Activated T-helper 1 cell treated with anti-CD3 and anti-CD28 coated beads, Interleukin-12 subunit alpha, Interleukin-12 subunit beta, Interleukin-2, Interleukin-4 antibody, amounts not matched to agents 30 ng/mL and 10 ng/mL and 1 ng/mL, durations not matched to agents 14 hours and 24 hours and 36 hours (primary cell): Measurements from ENCODE around the gene TRIM42. TPM values are rescaled to one million over a fixed set of nuclear protein-coding genes. Genes with fewer than 3 reads are reported as not detected.

Experiments used
- DNase-seq: peaks from one replicate; pipeline ENCODE4 v3.0.0; 2021; ENCODE audit warnings: low spot score
- H3K27ac Mint-ChIP-seq: one replicate; pipeline ENCODE4 v1.8.0; 2021; ENCODE audit warnings: mild to moderate bottlenecking, mixed read lengths
- H3K27me3 Mint-ChIP-seq: one replicate; pipeline ENCODE4 v1.8.0; 2022; ENCODE audit warnings: mild to moderate bottlenecking, moderate library complexity, mixed read lengths; ENCODE audit not compliant: insufficient read depth
- H3K36me3 Mint-ChIP-seq: one replicate; pipeline ENCODE4 v1.8.0; 2021; ENCODE audit warnings: low read depth, mixed read lengths
- H3K4me1 Mint-ChIP-seq: one replicate; pipeline ENCODE4 v1.8.0; 2021; ENCODE audit warnings: low read depth, mixed read lengths
- H3K4me3 Mint-ChIP-seq: one replicate; pipeline ENCODE4 v1.8.0; 2021; ENCODE audit warnings: mild to moderate bottlenecking, moderate library complexity, mixed read lengths
- H3K9me3 Mint-ChIP-seq: one replicate; pipeline ENCODE4 v1.8.0; 2021; ENCODE audit warnings: mixed read lengths
- intact Hi-C: fragments of 100-400 bp; cut with micrococcal nuclease; formaldehyde crosslinking; loops from one replicate; pipeline ENCODE4 v1.15.1; 2024
- total RNA-seq: library from RNA; stranded (reverse); gene quantifications from 2 replicates; pipeline ENCODE4 v1.2.3, GENCODE V29; 2022

TRIM42 gene
- total RNA-seq, result not detected in 2 replicates

GRCh38 chr3:140677764-140678163 lies at the start of gene TRIM42:
TRIM42 (plus strand) TSS chr3:140678064; CDS start chr3:140678230, 166 bp downstream.
- Mint-ChIP-seq H3K36me3 (no peaks in the 10 kb centered on the region), H3K9me3 (peaks cover 5% of the 10 kb centered on the region), H3K27ac (no peak within 1 kb of the TSS), H3K4me1 (no peaks in the 10 kb centered on the region), H3K27me3 (peaks cover 2% of the 10 kb centered on the region), H3K4me3 (no peak within 1 kb of the TSS)
- intact Hi-C loops, result no loop called here
- no peak for DNase-seq

GRCh38 chr3:140628606-140629005 lies 49.3 kb upstream of the TRIM42 start:
- Mint-ChIP-seq H3K4me3 (no peak overlapping the region), H3K27me3 (peaks cover 3% of the 10 kb centered on the region), H3K27ac (no peak overlapping the region), H3K9me3 (no peaks in the 10 kb centered on the region), H3K4me1 (no peaks in the 10 kb centered on the region), H3K36me3 (no peaks in the 10 kb centered on the region)
- intact Hi-C loops, result no loop called here
- no peak for DNase-seq

GRCh38 chr3:140629357-140630137 lies 48.3 kb upstream of the TRIM42 start:
- no peak for DNase-seq
- Mint-ChIP-seq H3K4me1 (no peaks in the 10 kb centered on the region), H3K4me3 (no peak overlapping the region), H3K27ac (no peak overlapping the region), H3K27me3 (peaks cover 3% of the 10 kb centered on the region), H3K9me3 (no peaks in the 10 kb centered on the region), H3K36me3 (no peaks in the 10 kb centered on the region)
- intact Hi-C loops, result no loop called here

GRCh38 chr3:140630366-140630765 lies 47.5 kb upstream of the TRIM42 start:
- H3K4me3 Mint-ChIP-seq, result no peak overlapping the region
- intact Hi-C loops, result no loop called here
- no peaks in the 10 kb centered on the region for H3K36me3 Mint-ChIP-seq
- peaks cover under 1% of the 10 kb centered on the region for H3K27me3 Mint-ChIP-seq
- DNase-seq, result no peak
- H3K27ac Mint-ChIP-seq, result no peak overlapping the region
- H3K4me1 Mint-ChIP-seq, result no peaks in the 10 kb centered on the region
- H3K9me3 Mint-ChIP-seq, result no peaks in the 10 kb centered on the region

GRCh38 chr3:140630866-140631265 lies 47.0 kb upstream of the TRIM42 start:
- intact Hi-C loops, result no loop called here
- Mint-ChIP-seq H3K4me3 (no peak overlapping the region), H3K36me3 (no peaks in the 10 kb centered on the region), H3K27ac (no peak overlapping the region), H3K9me3 (no peaks in the 10 kb centered on the region), H3K27me3 (no peaks in the 10 kb centered on the region), H3K4me1 (no peaks in the 10 kb centered on the region)
- DNase-seq, result no peak

- intact Hi-C loops, result no loop called here
- Mint-ChIP-seq H3K27me3 (peaks cover 2% of the 10 kb centered on the region), H3K4me1 (no peaks in the 10 kb centered on the region), H3K27ac (no peak overlapping the region), H3K36me3 (no peaks in the 10 kb centered on the region), H3K9me3 (no peaks in the 10 kb centered on the region), H3K4me3 (no peak overlapping the region)
- no peak for DNase-seq
Measured at GRCh38 chr3:140635276-140635675, 42.6 kb upstream of the TRIM42 start.

GRCh38 chr3:140636406-140637138 lies 41.3 kb upstream of the TRIM42 start:
- Mint-ChIP-seq H3K9me3 (no peaks in the 10 kb centered on the region), H3K27ac (no peak overlapping the region), H3K27me3 (peaks cover 2% of the 10 kb centered on the region), H3K4me1 (no peaks in the 10 kb centered on the region), H3K4me3 (no peak overlapping the region), H3K36me3 (no peaks in the 10 kb centered on the region)
- DNase-seq, result no peak
- intact Hi-C loops, result no loop called here

GRCh38 chr3:140651287-140651686 lies 26.6 kb upstream of the TRIM42 start:
- Mint-ChIP-seq H3K4me3 (no peak overlapping the region), H3K4me1 (no peaks in the 10 kb centered on the region), H3K9me3 (peaks cover 4% of the 10 kb centered on the region), H3K27me3 (peaks cover 2% of the 10 kb centered on the region), H3K36me3 (no peaks in the 10 kb centered on the region), H3K27ac (no peak overlapping the region)
- intact Hi-C loops, result no loop called here
- DNase-seq, result no peak

- no peaks in the 10 kb centered on the region for H3K27me3 Mint-ChIP-seq
- intact Hi-C loops, result no loop called here
- no peaks in the 10 kb centered on the region for H3K36me3 Mint-ChIP-seq
- no peak for DNase-seq
- H3K4me1 Mint-ChIP-seq, result no peaks in the 10 kb centered on the region
- no peak overlapping the region for H3K27ac Mint-ChIP-seq
- H3K4me3 Mint-ChIP-seq, result no peak overlapping the region
- H3K9me3 Mint-ChIP-seq, result peaks cover 4% of the 10 kb centered on the region
Measured at GRCh38 chr3:140655678-140656077, 22.2 kb upstream of the TRIM42 start.

- peaks cover 5% of the 10 kb centered on the region for H3K9me3 Mint-ChIP-seq
- no peak overlapping the region for H3K27ac Mint-ChIP-seq
- DNase-seq, result no peak
- H3K4me1 Mint-ChIP-seq, result no peaks in the 10 kb centered on the region
- intact Hi-C loops, result no loop called here
- no peaks in the 10 kb centered on the region for H3K27me3 Mint-ChIP-seq
- H3K36me3 Mint-ChIP-seq, result no peaks in the 10 kb centered on the region
- no peak overlapping the region for H3K4me3 Mint-ChIP-seq
Measured at GRCh38 chr3:140664111-140664510, 13.8 kb upstream of the TRIM42 start.

GRCh38 chr3:140682586-140682985 lies 4.7 kb downstream of the TRIM42 start:
- H3K36me3 Mint-ChIP-seq, result no peaks in the 10 kb centered on the region

GRCh38 chr3:140686128-140686527 lies 8.3 kb downstream of the TRIM42 start:
- H3K36me3 Mint-ChIP-seq, result no peaks in the 10 kb centered on the region
- no peaks in the 10 kb centered on the region for H3K9me3 Mint-ChIP-seq
- no peak for DNase-seq
- no peaks in the 10 kb centered on the region for H3K4me1 Mint-ChIP-seq
- no peak overlapping the region for H3K27ac Mint-ChIP-seq
- intact Hi-C loops, result no loop called here
- H3K27me3 Mint-ChIP-seq, result peaks cover 4% of the 10 kb centered on the region
- H3K4me3 Mint-ChIP-seq, result no peak overlapping the region

More at GRCh38 chr3:140682586-140682985, 4.7 kb downstream of the TRIM42 start:
- no peaks in the 10 kb centered on the region for H3K27me3 Mint-ChIP-seq
- intact Hi-C loops, result no loop called here
- no peak overlapping the region for H3K27ac Mint-ChIP-seq
- H3K4me1 Mint-ChIP-seq, result no peaks in the 10 kb centered on the region
- DNase-seq, result no peak
- H3K9me3 Mint-ChIP-seq, result no peaks in the 10 kb centered on the region
- no peak overlapping the region for H3K4me3 Mint-ChIP-seq

- H3K27ac Mint-ChIP-seq, result no peak overlapping the region
- no peaks in the 10 kb centered on the region for H3K9me3 Mint-ChIP-seq
Measured at GRCh38 chr3:140686948-140687347, 9.1 kb downstream of the TRIM42 start.

More at GRCh38 chr3:140686948-140687347, 9.1 kb downstream of the TRIM42 start:
- Mint-ChIP-seq H3K27me3 (peaks cover 4% of the 10 kb centered on the region), H3K4me1 (no peaks in the 10 kb centered on the region), H3K36me3 (no peaks in the 10 kb centered on the region), H3K4me3 (no peak overlapping the region)
- DNase-seq, result no peak
- intact Hi-C loops, result no loop called here
